NCI-H1436 (cell line): ENCODE data around the gene ARID1B.

ENCODE experiments used
- DNase-seq: peaks from one replicate; lab custom pipeline; 2025; lab: John Stamatoyannopoulos, UW

The ARID1B gene

GRCh38 chr6:157099912-157100593 is 322.9 kb downstream of the ARID1B start:
- DNase-seq: no peak

GRCh38 chr6:157101166-157101565 is 324.0 kb downstream of the ARID1B start:
- no peak for DNase-seq

GRCh38 chr6:157104803-157105202 is 327.6 kb downstream of the ARID1B start:
- DNase-seq: no peak

- DNase-seq: no peak
These were observed 329.3 kb downstream of the ARID1B start for GRCh38 chr6:157106487-157106886.

- DNase-seq: no peak
These were observed 330.4 kb downstream of the ARID1B start for GRCh38 chr6:157107571-157107914.

GRCh38 chr6:157107915-157108651 is 330.9 kb downstream of the ARID1B start:
- peak; percentile 43 for DNase-seq

- no peak for DNase-seq
These were observed 331.7 kb downstream of the ARID1B start for GRCh38 chr6:157108923-157109322.

GRCh38 chr6:157110607-157111006 is 333.4 kb downstream of the ARID1B start:
- DNase-seq: no peak

- DNase-seq: no peak
These were observed 336.2 kb downstream of the ARID1B start for GRCh38 chr6:157113389-157113788.

GRCh38 chr6:157116426-157116825 is 339.2 kb downstream of the ARID1B start:
- DNase-seq: no peak

- DNase-seq: no peak
These were observed 340.4 kb downstream of the ARID1B start for GRCh38 chr6:157117431-157118095.

- no peak for DNase-seq
These were observed 342.4 kb downstream of the ARID1B start for GRCh38 chr6:157119502-157120027.

GRCh38 chr6:157120534-157121232 is 343.5 kb downstream of the ARID1B start:
- DNase-seq: no peak

GRCh38 chr6:157121897-157122296 is 344.7 kb downstream of the ARID1B start:
- no peak for DNase-seq

- DNase-seq: no peak
These were observed 346.1 kb downstream of the ARID1B start for GRCh38 chr6:157123234-157123633.

- no peak for DNase-seq
These were observed 347.5 kb downstream of the ARID1B start for GRCh38 chr6:157124485-157125254.

GRCh38 chr6:157125531-157125930 is 348.4 kb downstream of the ARID1B start:
- no peak for DNase-seq

GRCh38 chr6:157126183-157127098 is 349.3 kb downstream of the ARID1B start:
- no peak for DNase-seq

GRCh38 chr6:157128235-157128775 is 351.1 kb downstream of the ARID1B start:
- no peak for DNase-seq

GRCh38 chr6:157131250-157131649 is 354.1 kb downstream of the ARID1B start:
- no peak for DNase-seq
